ENCODE results near the gene MINAR1. TPM values are rescaled to one million over a fixed set of nuclear protein-coding genes. Genes with fewer than 3 reads are reported as not detected.

Gene MINAR1
- polyA plus RNA-seq, 1 donor (not counting 4 experiments of a cell fraction or from before 2014, with no cell fraction given) = 0.13 TPM

DNA sequence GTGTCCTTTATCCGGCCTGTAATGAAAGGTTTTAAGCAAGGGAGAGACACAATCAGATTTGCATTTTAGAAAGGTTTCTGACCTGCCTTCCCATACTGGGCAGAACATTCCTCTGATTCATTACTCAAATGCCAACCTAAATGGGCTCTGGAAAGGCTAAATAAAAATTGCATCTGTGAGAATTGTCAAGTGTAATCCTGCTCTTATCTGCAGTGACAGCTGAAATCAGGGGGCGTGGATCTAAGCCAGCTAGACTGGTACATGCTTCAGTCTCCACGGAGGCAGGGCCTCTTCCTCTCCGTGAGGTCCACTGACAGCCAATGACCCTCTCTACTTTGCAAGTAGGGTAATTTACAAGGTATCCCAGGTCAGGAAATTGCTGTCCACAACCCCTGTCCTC, 32.5 kb upstream of the MINAR1 start:
- Histone ChIP-seq H3K9me3 (ENCODE audit: control insufficient read depth, low read depth, low read length) (no peaks in the 10 kb centered on the region), H3K4me3 (ENCODE audit: control insufficient read depth in 2 of 3, extremely low read depth in 1 of 3, insufficient read depth in 2 of 3, low read depth in 1 of 3, low read length in 3 of 3) (no peak overlapping the region), H4K20me1 (ENCODE audit: control insufficient read depth, extremely low read depth, insufficient read depth, low read length) (no peaks in the 10 kb centered on the region), H3K4me2 (ENCODE audit: control insufficient read depth, extremely low read depth, insufficient read depth, low read depth, low read length) (no peak overlapping the region), H3K27ac (ENCODE audit: control insufficient read depth, insufficient read depth, low read length) (no peak overlapping the region), H3K9me1 (ENCODE audit: control insufficient read depth, extremely low read depth, insufficient read depth, low read length) (no peaks in the 10 kb centered on the region), H3K27me3 (ENCODE audit: control insufficient read depth, extremely low read depth, insufficient read depth, low read length) (no peaks in the 10 kb centered on the region), H3K9ac (ENCODE audit: control insufficient read depth, extremely low read depth, insufficient read depth, low read length) (no peak overlapping the region), H2AFZ (ENCODE audit: control insufficient read depth, low read length) (no peak overlapping the region), H3K36me3 (ENCODE audit: control insufficient read depth in 2 of 2, extremely low read depth in 1 of 2, insufficient read depth in 2 of 2, low read length in 2 of 2) (no peaks in the 10 kb centered on the region), H3K79me2 (ENCODE audit: control insufficient read depth, insufficient read depth, low read length) (no peaks in the 10 kb centered on the region), H3K4me1 (ENCODE audit: control insufficient read depth, extremely low read depth, insufficient read depth, low read length) (no peaks in the 10 kb centered on the region)
- FAIRE-seq (no peak), DNase-seq (ENCODE audit: low read depth, low spot score) (no peak)
- TF ChIP-seq EZH2 (IDR thresholded peaks at IDR 0.05; ENCODE audit: low read length) = no peak
- dilution Hi-C loops (cut with MboI; ENCODE audit: extremely low pct_ligation_motif_present, low sequenced_read_pairs) = no loop called here

GRCh38 chr15:79400650-79401049, 31.5 kb upstream of the MINAR1 start:
- Histone ChIP-seq H3K36me3 (ENCODE audit: control insufficient read depth in 2 of 2, extremely low read depth in 1 of 2, insufficient read depth in 2 of 2, low read length in 2 of 2) (no peaks in the 10 kb centered on the region), H3K9me1 (ENCODE audit: control insufficient read depth, extremely low read depth, insufficient read depth, low read length) (no peaks in the 10 kb centered on the region), H3K27ac (ENCODE audit: control insufficient read depth, insufficient read depth, low read length) (no peak overlapping the region), H3K4me2 (ENCODE audit: control insufficient read depth, extremely low read depth, insufficient read depth, low read depth, low read length) (no peak overlapping the region), H4K20me1 (ENCODE audit: control insufficient read depth, extremely low read depth, insufficient read depth, low read length) (no peaks in the 10 kb centered on the region), H3K9me3 (ENCODE audit: control insufficient read depth, low read depth, low read length) (no peaks in the 10 kb centered on the region), H2AFZ (ENCODE audit: control insufficient read depth, low read length) (no peak overlapping the region), H3K4me3 (ENCODE audit: control insufficient read depth in 2 of 3, extremely low read depth in 1 of 3, insufficient read depth in 2 of 3, low read depth in 1 of 3, low read length in 3 of 3) (no peak overlapping the region), H3K79me2 (ENCODE audit: control insufficient read depth, insufficient read depth, low read length) (no peaks in the 10 kb centered on the region), H3K9ac (ENCODE audit: control insufficient read depth, extremely low read depth, insufficient read depth, low read length) (no peak overlapping the region), H3K4me1 (ENCODE audit: control insufficient read depth, extremely low read depth, insufficient read depth, low read length) (no peaks in the 10 kb centered on the region), H3K27me3 (ENCODE audit: control insufficient read depth, extremely low read depth, insufficient read depth, low read length) (no peaks in the 10 kb centered on the region)
- DNase-seq (ENCODE audit: low read depth, low spot score) = no peak
- dilution Hi-C loops (cut with MboI; ENCODE audit: extremely low pct_ligation_motif_present, low sequenced_read_pairs) = no loop called here
- FAIRE-seq = no peak
- TF ChIP-seq, protein P1, sequence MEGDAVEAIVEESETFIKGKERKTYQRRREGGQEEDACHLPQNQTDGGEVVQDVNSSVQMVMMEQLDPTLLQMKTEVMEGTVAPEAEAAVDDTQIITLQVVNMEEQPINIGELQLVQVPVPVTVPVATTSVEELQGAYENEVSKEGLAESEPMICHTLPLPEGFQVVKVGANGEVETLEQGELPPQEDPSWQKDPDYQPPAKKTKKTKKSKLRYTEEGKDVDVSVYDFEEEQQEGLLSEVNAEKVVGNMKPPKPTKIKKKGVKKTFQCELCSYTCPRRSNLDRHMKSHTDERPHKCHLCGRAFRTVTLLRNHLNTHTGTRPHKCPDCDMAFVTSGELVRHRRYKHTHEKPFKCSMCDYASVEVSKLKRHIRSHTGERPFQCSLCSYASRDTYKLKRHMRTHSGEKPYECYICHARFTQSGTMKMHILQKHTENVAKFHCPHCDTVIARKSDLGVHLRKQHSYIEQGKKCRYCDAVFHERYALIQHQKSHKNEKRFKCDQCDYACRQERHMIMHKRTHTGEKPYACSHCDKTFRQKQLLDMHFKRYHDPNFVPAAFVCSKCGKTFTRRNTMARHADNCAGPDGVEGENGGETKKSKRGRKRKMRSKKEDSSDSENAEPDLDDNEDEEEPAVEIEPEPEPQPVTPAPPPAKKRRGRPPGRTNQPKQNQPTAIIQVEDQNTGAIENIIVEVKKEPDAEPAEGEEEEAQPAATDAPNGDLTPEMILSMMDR (optimal IDR thresholded peaks at IDR 0.05 in 1 of 3, IDR thresholded peaks at IDR 0.05 in 1 of 3, conservative IDR thresholded peaks at IDR 0.05 in 1 of 3; ENCODE audit: extremely low read depth in 1 of 3, insufficient read depth in 2 of 3, low read length in 3 of 3) = no peak
- no peak for TF ChIP-seq EZH2 (IDR thresholded peaks at IDR 0.05; ENCODE audit: low read length)

- no peaks in the 10 kb centered on the region for H4K20me1 ChIP-seq (ENCODE audit: control insufficient read depth, extremely low read depth, insufficient read depth, low read length)
- FAIRE-seq = no peak
- no peak overlapping the region for H3K27ac ChIP-seq (ENCODE audit: control insufficient read depth, insufficient read depth, low read length)
- no peak overlapping the region for H2AFZ ChIP-seq (ENCODE audit: control insufficient read depth, low read length)
- H3K36me3 ChIP-seq (ENCODE audit: control insufficient read depth in 2 of 2, extremely low read depth in 1 of 2, insufficient read depth in 2 of 2, low read length in 2 of 2) = no peaks in the 10 kb centered on the region
- TF ChIP-seq EZH2 (IDR thresholded peaks at IDR 0.05; ENCODE audit: low read length) = no peak
- TF ChIP-seq, protein P1 (optimal IDR thresholded peaks at IDR 0.05 in 1 of 3, IDR thresholded peaks at IDR 0.05 in 1 of 3, conservative IDR thresholded peaks at IDR 0.05 in 1 of 3; ENCODE audit: extremely low read depth in 1 of 3, insufficient read depth in 2 of 3, low read length in 3 of 3) = no peak
- no peaks in the 10 kb centered on the region for H3K9me3 ChIP-seq (ENCODE audit: control insufficient read depth, low read depth, low read length)
- H3K79me2 ChIP-seq (ENCODE audit: control insufficient read depth, insufficient read depth, low read length) = no peaks in the 10 kb centered on the region
- dilution Hi-C loops (cut with MboI; ENCODE audit: extremely low pct_ligation_motif_present, low sequenced_read_pairs) = no loop called here
- H3K9ac ChIP-seq (ENCODE audit: control insufficient read depth, extremely low read depth, insufficient read depth, low read length) = no peak overlapping the region
- no peak for DNase-seq (ENCODE audit: low read depth, low spot score)
- H3K27me3 ChIP-seq (ENCODE audit: control insufficient read depth, extremely low read depth, insufficient read depth, low read length) = no peaks in the 10 kb centered on the region
- H3K4me1 ChIP-seq (ENCODE audit: control insufficient read depth, extremely low read depth, insufficient read depth, low read length) = no peaks in the 10 kb centered on the region
- H3K9me1 ChIP-seq (ENCODE audit: control insufficient read depth, extremely low read depth, insufficient read depth, low read length) = no peaks in the 10 kb centered on the region
- H3K4me3 ChIP-seq (ENCODE audit: control insufficient read depth in 2 of 3, extremely low read depth in 1 of 3, insufficient read depth in 2 of 3, low read depth in 1 of 3, low read length in 3 of 3) = no peak overlapping the region
- no peak overlapping the region for H3K4me2 ChIP-seq (ENCODE audit: control insufficient read depth, extremely low read depth, insufficient read depth, low read depth, low read length)
Observed at GRCh38 chr15:79401301-79401700, 30.8 kb upstream of the MINAR1 start.
